SK-N-SH treated with all-trans-retinoic acid at 6 μM for 48 hours (cell line): ENCODE measurements around the gene PALLD.

Source experiments
- ARNTL ChIP-seq: fragments of 450-650 bp; formaldehyde crosslinking; IDR thresholded peaks from 2 replicates; pipeline ENCODE4 v1.5.0; 2020; ENCODE audit warnings: low read depth, mild to moderate bottlenecking, moderate library complexity, borderline replicate concordance
- RARB ChIP-seq: fragments of 250-450 bp; sonication (Bioruptor Pico); IDR thresholded peaks from 2 replicates; pipeline ENCODE4 v1.8.0; 2021; ENCODE audit warnings: mild to moderate bottlenecking, moderate library complexity
- ZFP3 ChIP-seq: fragments of 250-450 bp; sonication (Bioruptor Pico); IDR thresholded peaks from 2 replicates; pipeline ENCODE4 v1.5.0; 2020; ENCODE audit warnings: mild to moderate bottlenecking, moderate library complexity
- ZNF565 ChIP-seq: fragments of 450-650 bp; formaldehyde crosslinking; conservative IDR thresholded peaks from 2 replicates; pipeline ENCODE4 v1.5.0; 2020; ENCODE audit warnings: low read depth, mild to moderate bottlenecking, moderate library complexity
- ZNF8 ChIP-seq: fragments of 450-650 bp; formaldehyde crosslinking; IDR thresholded peaks from 2 replicates; pipeline ENCODE4 v1.5.0; 2020; ENCODE audit warnings: mild to moderate bottlenecking, moderate library complexity
- TF ChIP-seq, protein P1 (sequence below): fragments of 250-450 bp; sonication (Bioruptor Pico); IDR thresholded peaks from 2 replicates; pipeline ENCODE4 v1.8.0; 2020; ENCODE audit warnings: mild to moderate bottlenecking, moderate library complexity, borderline replicate concordance

DNA sequence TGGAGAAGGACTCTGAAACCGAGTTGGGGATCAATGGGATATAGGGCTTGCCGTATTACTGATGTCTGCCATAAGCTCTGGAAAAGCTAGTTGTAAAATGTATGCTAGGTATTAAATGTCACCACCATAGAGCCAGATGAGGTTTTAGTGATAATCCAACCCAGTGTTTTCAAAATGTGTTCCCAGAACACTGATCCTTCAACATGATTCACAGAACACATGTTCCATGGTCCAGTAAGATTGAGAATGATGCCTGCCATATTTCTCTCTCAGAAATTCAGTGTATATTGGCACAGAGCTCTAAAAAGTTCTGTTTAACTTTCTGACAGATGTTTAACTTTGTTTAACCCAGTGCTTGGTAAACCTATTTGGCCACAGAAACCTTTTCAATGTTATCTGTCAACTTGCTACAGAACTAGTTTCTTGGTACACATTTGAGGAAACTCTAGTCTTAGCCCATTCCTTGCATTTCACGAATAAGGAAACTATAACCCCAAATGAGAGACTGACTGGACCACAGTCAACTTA is 160.2 kb downstream of the PALLD start:
- TF ChIP-seq ZNF8 (CRISPR knock-in tag) (no peak), RARB (CRISPR knock-in tag) (no peak), ZFP3 (CRISPR knock-in tag) (no peak), ZNF565 (CRISPR knock-in tag) (no peak), ARNTL (no peak)
- TF ChIP-seq, protein P1, sequence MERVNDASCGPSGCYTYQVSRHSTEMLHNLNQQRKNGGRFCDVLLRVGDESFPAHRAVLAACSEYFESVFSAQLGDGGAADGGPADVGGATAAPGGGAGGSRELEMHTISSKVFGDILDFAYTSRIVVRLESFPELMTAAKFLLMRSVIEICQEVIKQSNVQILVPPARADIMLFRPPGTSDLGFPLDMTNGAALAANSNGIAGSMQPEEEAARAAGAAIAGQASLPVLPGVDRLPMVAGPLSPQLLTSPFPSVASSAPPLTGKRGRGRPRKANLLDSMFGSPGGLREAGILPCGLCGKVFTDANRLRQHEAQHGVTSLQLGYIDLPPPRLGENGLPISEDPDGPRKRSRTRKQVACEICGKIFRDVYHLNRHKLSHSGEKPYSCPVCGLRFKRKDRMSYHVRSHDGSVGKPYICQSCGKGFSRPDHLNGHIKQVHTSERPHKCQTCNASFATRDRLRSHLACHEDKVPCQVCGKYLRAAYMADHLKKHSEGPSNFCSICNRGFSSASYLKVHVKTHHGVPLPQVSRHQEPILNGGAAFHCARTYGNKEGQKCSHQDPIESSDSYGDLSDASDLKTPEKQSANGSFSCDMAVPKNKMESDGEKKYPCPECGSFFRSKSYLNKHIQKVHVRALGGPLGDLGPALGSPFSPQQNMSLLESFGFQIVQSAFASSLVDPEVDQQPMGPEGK (CRISPR knock-in tag): no peak
